ENCODE results near the gene RIMS1. TPM values are rescaled to one million over a fixed set of nuclear protein-coding genes. Genes with fewer than 3 reads are reported as not detected.

Gene RIMS1
- total RNA-seq, 1 donor from 2014 or later = 3.9 TPM

GRCh38 chr6:72182337-72183246 lies 296.2 kb downstream of the RIMS1 start:
- no peaks in the 10 kb centered on the region for H3K4me1 ChIP-seq
- H3K27ac ChIP-seq = no peak overlapping the region
- H3K36me3 ChIP-seq = no peaks in the 10 kb centered on the region
- H3K4me3 ChIP-seq = peak overlapping the region; percentile 48
- TF ChIP-seq CTCF (IDR thresholded peaks at IDR 0.05) = no peak
- no peaks in the 10 kb centered on the region for H3K9me3 ChIP-seq
- intact Hi-C loops (cut with DNase I) = no loop called here
- ATAC-seq (peak; percentile 95), DNase-seq (peak; percentile 84)
- peaks cover 6% of the 10 kb centered on the region for H3K27me3 ChIP-seq

- ATAC-seq = no peak
- no peaks in the 10 kb centered on the region for H3K9me3 ChIP-seq
- H3K36me3 ChIP-seq = no peaks in the 10 kb centered on the region
- no peak overlapping the region for H3K4me3 ChIP-seq
- no peak for TF ChIP-seq CTCF (IDR thresholded peaks at IDR 0.05)
- intact Hi-C loops (cut with DNase I) = no loop called here
- no peaks in the 10 kb centered on the region for H3K4me1 ChIP-seq
- no peak overlapping the region for H3K27ac ChIP-seq
- no peaks in the 10 kb centered on the region for H3K27me3 ChIP-seq
- no peak for DNase-seq
Observed at GRCh38 chr6:72203983-72204382, 317.6 kb downstream of the RIMS1 start.

- intact Hi-C loops (cut with DNase I) = no loop called here
- no peaks in the 10 kb centered on the region for H3K27me3 ChIP-seq
- TF ChIP-seq CTCF (IDR thresholded peaks at IDR 0.05) = no peak
- DNase-seq = no peak
- no peak for ATAC-seq
- no peaks in the 10 kb centered on the region for H3K4me1 ChIP-seq
- H3K4me3 ChIP-seq = no peak overlapping the region
- no peaks in the 10 kb centered on the region for H3K9me3 ChIP-seq
- H3K36me3 ChIP-seq = no peaks in the 10 kb centered on the region
- H3K27ac ChIP-seq = no peak overlapping the region
Observed at GRCh38 chr6:72205500-72205899, 319.1 kb downstream of the RIMS1 start.

- intact Hi-C loops (cut with DNase I) = no loop called here
- Histone ChIP-seq H3K36me3 (no peaks in the 10 kb centered on the region), H3K27me3 (no peaks in the 10 kb centered on the region), H3K27ac (no peak overlapping the region), H3K4me1 (no peaks in the 10 kb centered on the region), H3K9me3 (no peaks in the 10 kb centered on the region), H3K4me3 (no peak overlapping the region)
- ATAC-seq (no peak), DNase-seq (no peak)
- TF ChIP-seq CTCF (IDR thresholded peaks at IDR 0.05) = no peak
Observed at GRCh38 chr6:72206606-72207005, 320.3 kb downstream of the RIMS1 start.

GRCh38 chr6:72212686-72213085 lies 326.3 kb downstream of the RIMS1 start:
- DNase-seq (no peak), ATAC-seq (no peak)
- TF ChIP-seq CTCF (IDR thresholded peaks at IDR 0.05) = no peak
- Histone ChIP-seq H3K4me3 (no peak overlapping the region), H3K9me3 (no peaks in the 10 kb centered on the region), H3K27me3 (no peaks in the 10 kb centered on the region), H3K36me3 (no peaks in the 10 kb centered on the region), H3K4me1 (no peaks in the 10 kb centered on the region), H3K27ac (no peak overlapping the region)
- intact Hi-C loops (cut with DNase I) = no loop called here
